ENCODE results near the gene SPI1. TPM values are rescaled to one million over a fixed set of nuclear protein-coding genes. Genes with fewer than 3 reads are reported as not detected.
A peak's percentile ranks its signal among the peaks of the same experiment; 100 is the strongest.

The SPI1 gene
- total and polyA plus RNA-seq, 2 donors (not counting 3 experiments of a cell fraction or from before 2014, with no cell fraction given) = not detected

DNA sequence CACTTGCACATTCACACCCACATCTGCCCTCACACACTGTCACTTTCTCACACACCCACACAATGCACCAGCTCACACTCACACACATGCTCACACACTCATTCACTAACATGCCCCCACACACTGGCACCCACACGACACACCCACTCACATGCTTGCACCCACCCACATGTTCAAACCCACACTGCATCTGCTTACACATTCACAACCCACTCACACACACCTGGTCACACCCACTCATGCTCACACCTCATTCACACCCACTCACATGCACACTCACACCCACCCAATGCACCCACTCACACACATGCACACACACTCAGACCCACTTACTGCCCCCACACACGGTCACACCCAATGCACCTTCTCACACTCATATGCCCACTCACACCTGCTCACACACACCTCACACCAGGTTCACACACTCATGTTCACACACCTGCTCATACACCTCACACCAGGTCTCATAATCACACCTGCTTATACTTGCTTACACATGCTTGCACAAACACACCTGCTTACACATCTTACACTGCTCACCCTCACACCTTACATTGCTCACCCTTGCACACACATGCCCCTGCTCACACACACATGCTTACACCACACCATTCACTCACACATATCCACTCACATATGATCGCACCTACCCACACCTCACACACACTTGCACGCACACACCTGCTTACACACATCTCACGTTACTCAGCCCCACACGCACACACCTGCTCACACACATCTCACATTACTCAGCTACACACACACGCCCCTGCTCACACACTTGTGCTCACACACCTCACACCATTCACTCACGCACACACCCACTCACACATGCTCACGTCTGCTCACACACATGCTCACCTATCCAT is 22.0 kb downstream of the SPI1 start:
- FAIRE-seq (no peak), DNase-seq (ENCODE audit: low read depth, low spot score) (no peak)
- H3K4me3 ChIP-seq (replicated peaks in 1 of 3; ENCODE audit: insufficient read depth in 1 of 3, low read depth in 1 of 3, low read length in 3 of 3) = no peak overlapping the region
- no peaks in the 10 kb centered on the region for H3K27me3 ChIP-seq (ENCODE audit: control insufficient read depth in 2 of 2, insufficient read depth in 2 of 2, low read length in 2 of 2)
- intact Hi-C loops (cut with micrococcal nuclease) (no loop called here), dilution Hi-C loops (cut with MboI; ENCODE audit: extremely low pct_ligation_motif_present, low sequenced_read_pairs) (no loop called here)
- H2AFZ ChIP-seq (ENCODE audit: low read depth, low read length) = no peak overlapping the region
- H3K4me1 ChIP-seq (ENCODE audit: control insufficient read depth, extremely low read depth, insufficient read depth, low read length) = no peaks in the 10 kb centered on the region
- ChIA-PET POLR2A (no interaction called here), CTCF (interaction anchor here (1.7 kb wide), 1 partner anchor 121 kb away, joined by 28 read pairs; no protein-coding TSS in a partner anchor)
- no peak overlapping the region for H3K4me2 ChIP-seq (ENCODE audit: insufficient read depth, low read length)
- peak; percentile 12 for TF ChIP-seq MAX (IDR thresholded peaks at IDR 0.05; ENCODE audit: insufficient read depth, insufficient read length)
- TF ChIP-seq, protein P1, sequence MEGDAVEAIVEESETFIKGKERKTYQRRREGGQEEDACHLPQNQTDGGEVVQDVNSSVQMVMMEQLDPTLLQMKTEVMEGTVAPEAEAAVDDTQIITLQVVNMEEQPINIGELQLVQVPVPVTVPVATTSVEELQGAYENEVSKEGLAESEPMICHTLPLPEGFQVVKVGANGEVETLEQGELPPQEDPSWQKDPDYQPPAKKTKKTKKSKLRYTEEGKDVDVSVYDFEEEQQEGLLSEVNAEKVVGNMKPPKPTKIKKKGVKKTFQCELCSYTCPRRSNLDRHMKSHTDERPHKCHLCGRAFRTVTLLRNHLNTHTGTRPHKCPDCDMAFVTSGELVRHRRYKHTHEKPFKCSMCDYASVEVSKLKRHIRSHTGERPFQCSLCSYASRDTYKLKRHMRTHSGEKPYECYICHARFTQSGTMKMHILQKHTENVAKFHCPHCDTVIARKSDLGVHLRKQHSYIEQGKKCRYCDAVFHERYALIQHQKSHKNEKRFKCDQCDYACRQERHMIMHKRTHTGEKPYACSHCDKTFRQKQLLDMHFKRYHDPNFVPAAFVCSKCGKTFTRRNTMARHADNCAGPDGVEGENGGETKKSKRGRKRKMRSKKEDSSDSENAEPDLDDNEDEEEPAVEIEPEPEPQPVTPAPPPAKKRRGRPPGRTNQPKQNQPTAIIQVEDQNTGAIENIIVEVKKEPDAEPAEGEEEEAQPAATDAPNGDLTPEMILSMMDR (IDR thresholded peaks at IDR 0.05; ENCODE audit: extremely low read depth in 1 of 2, insufficient read depth in 1 of 2, low read depth in 1 of 2, low read length in 2 of 2) = no peak
- no peaks in the 10 kb centered on the region for H3K79me2 ChIP-seq (ENCODE audit: control insufficient read depth, insufficient read depth, low read length)
- BruUV-seq (replicated peaks) = no TSS peak
- H3K9me1 ChIP-seq (replicated peaks; ENCODE audit: control insufficient read depth, extremely low read depth, insufficient read depth, low read length) = no peaks in the 10 kb centered on the region
- H3K36me3 ChIP-seq (ENCODE audit: control insufficient read depth in 2 of 2, extremely low read depth in 1 of 2, insufficient read depth in 2 of 2, low read length in 2 of 2) = no peaks in the 10 kb centered on the region
- H3K9me3 ChIP-seq (replicated peaks; ENCODE audit: control insufficient read depth, insufficient read depth, low read length) = no peaks in the 10 kb centered on the region
- no peak overlapping the region for H3K9ac ChIP-seq (replicated peaks; ENCODE audit: extremely low read depth, insufficient read depth, low read length)
- H3K27ac ChIP-seq (ENCODE audit: insufficient read depth, low read depth, low read length) = no peak overlapping the region
- no peaks in the 10 kb centered on the region for H4K20me1 ChIP-seq (replicated peaks; ENCODE audit: control insufficient read depth, extremely low read depth, insufficient read depth, low read length)
